Measurements from ENCODE around the gene PTCHD1. TPM values are rescaled to one million over a fixed set of nuclear protein-coding genes. Genes with fewer than 3 reads are reported as not detected.
A peak's percentile ranks its signal among the peaks of the same experiment; 100 is the strongest.

Gene PTCHD1
- not detected for total RNA-seq

- no peaks in the 10 kb centered on the region for H3K9me3 Mint-ChIP-seq
- DNase-seq (no peak), ATAC-seq (peak in 1 of 2 donors; percentile 55)
- H3K27me3 Mint-ChIP-seq (ENCODE audit: low read depth), result peaks cover 37% of the 10 kb centered on the region
- no peak within 1 kb of the TSS for H3K4me3 Mint-ChIP-seq
- H3K4me1 Mint-ChIP-seq (ENCODE audit: low read depth), result peaks cover 7% of the 10 kb centered on the region
- no peaks in the 10 kb centered on the region for H3K36me3 Mint-ChIP-seq (ENCODE audit: insufficient read depth)
Measured at GRCh38 chrX:23334848-23335599, at the start of gene PTCHD1. PTCHD1 (plus strand) TSS chrX:23334849; CDS start chrX:23334876, 27 bp downstream.

GRCh38 chrX:23286731-23287130, 47.9 kb upstream of the PTCHD1 start:
- Mint-ChIP-seq H3K27me3 (ENCODE audit: low read depth) (no peaks in the 10 kb centered on the region), H3K4me1 (ENCODE audit: low read depth) (no peaks in the 10 kb centered on the region), H3K4me3 (no peak overlapping the region), H3K36me3 (ENCODE audit: insufficient read depth) (no peaks in the 10 kb centered on the region), H3K9me3 (no peaks in the 10 kb centered on the region)
- ATAC-seq, result no peak
- no peak for DNase-seq

- no peaks in the 10 kb centered on the region for H3K9me3 Mint-ChIP-seq
Measured at GRCh38 chrX:23287191-23287725, 47.4 kb upstream of the PTCHD1 start.

GRCh38 chrX:23292354-23292987, 42.2 kb upstream of the PTCHD1 start:
- ATAC-seq (no peak), DNase-seq (no peak)
- no peaks in the 10 kb centered on the region for H3K4me1 Mint-ChIP-seq (ENCODE audit: low read depth)
- H3K4me3 Mint-ChIP-seq, result no peak overlapping the region
- H3K9me3 Mint-ChIP-seq, result no peaks in the 10 kb centered on the region
- peaks cover 1% of the 10 kb centered on the region for H3K27me3 Mint-ChIP-seq (ENCODE audit: low read depth)
- H3K36me3 Mint-ChIP-seq (ENCODE audit: insufficient read depth), result no peaks in the 10 kb centered on the region

More at GRCh38 chrX:23287191-23287725, 47.4 kb upstream of the PTCHD1 start:
- ATAC-seq, result no peak
- H3K27me3 Mint-ChIP-seq (ENCODE audit: low read depth), result no peaks in the 10 kb centered on the region
- no peak for DNase-seq
- no peaks in the 10 kb centered on the region for H3K36me3 Mint-ChIP-seq (ENCODE audit: insufficient read depth)
- H3K4me3 Mint-ChIP-seq, result no peak overlapping the region
- no peaks in the 10 kb centered on the region for H3K4me1 Mint-ChIP-seq (ENCODE audit: low read depth)

- no peak for ATAC-seq
- H3K36me3 Mint-ChIP-seq (ENCODE audit: insufficient read depth), result no peaks in the 10 kb centered on the region
- no peaks in the 10 kb centered on the region for H3K4me1 Mint-ChIP-seq (ENCODE audit: low read depth)
- H3K27me3 Mint-ChIP-seq (ENCODE audit: low read depth), result peaks cover 1% of the 10 kb centered on the region
- no peaks in the 10 kb centered on the region for H3K9me3 Mint-ChIP-seq
- DNase-seq, result no peak
- H3K4me3 Mint-ChIP-seq, result no peak overlapping the region
Measured at GRCh38 chrX:23292988-23293651, 41.5 kb upstream of the PTCHD1 start.

- H3K9me3 Mint-ChIP-seq, result no peaks in the 10 kb centered on the region
- no peaks in the 10 kb centered on the region for H3K27me3 Mint-ChIP-seq (ENCODE audit: low read depth)
- H3K4me3 Mint-ChIP-seq, result no peak overlapping the region
- no peaks in the 10 kb centered on the region for H3K36me3 Mint-ChIP-seq (ENCODE audit: insufficient read depth)
- ATAC-seq (no peak), DNase-seq (no peak)
- H3K4me1 Mint-ChIP-seq (ENCODE audit: low read depth), result no peaks in the 10 kb centered on the region
Measured at GRCh38 chrX:23304881-23305280, 29.8 kb upstream of the PTCHD1 start.

GRCh38 chrX:23311731-23312130, 22.9 kb upstream of the PTCHD1 start:
- H3K4me1 Mint-ChIP-seq (ENCODE audit: low read depth), result no peaks in the 10 kb centered on the region
- no peaks in the 10 kb centered on the region for H3K27me3 Mint-ChIP-seq (ENCODE audit: low read depth)
- H3K9me3 Mint-ChIP-seq, result no peaks in the 10 kb centered on the region
- DNase-seq (no peak), ATAC-seq (no peak)
- no peak overlapping the region for H3K4me3 Mint-ChIP-seq
- H3K36me3 Mint-ChIP-seq (ENCODE audit: insufficient read depth), result no peaks in the 10 kb centered on the region

- no peaks in the 10 kb centered on the region for H3K4me1 Mint-ChIP-seq (ENCODE audit: low read depth)
Measured at GRCh38 chrX:23312136-23312535, 22.5 kb upstream of the PTCHD1 start.

GRCh38 chrX:23317799-23318724, 16.6 kb upstream of the PTCHD1 start:
- no peaks in the 10 kb centered on the region for H3K36me3 Mint-ChIP-seq (ENCODE audit: insufficient read depth)
- no peaks in the 10 kb centered on the region for H3K9me3 Mint-ChIP-seq
- no peaks in the 10 kb centered on the region for H3K4me1 Mint-ChIP-seq (ENCODE audit: low read depth)
- ATAC-seq (peak; percentile 43 to 56), DNase-seq (peak; percentile 12)
- no peak overlapping the region for H3K4me3 Mint-ChIP-seq
- no peaks in the 10 kb centered on the region for H3K27me3 Mint-ChIP-seq (ENCODE audit: low read depth)

More at GRCh38 chrX:23312136-23312535, 22.5 kb upstream of the PTCHD1 start:
- H3K27me3 Mint-ChIP-seq (ENCODE audit: low read depth), result no peaks in the 10 kb centered on the region
- no peaks in the 10 kb centered on the region for H3K9me3 Mint-ChIP-seq
- no peaks in the 10 kb centered on the region for H3K36me3 Mint-ChIP-seq (ENCODE audit: insufficient read depth)
- H3K4me3 Mint-ChIP-seq, result no peak overlapping the region
- DNase-seq (no peak), ATAC-seq (no peak)

GRCh38 chrX:23327104-23327503, 7.5 kb upstream of the PTCHD1 start:
- DNase-seq (no peak), ATAC-seq (no peak)
- Mint-ChIP-seq H3K4me3 (no peak overlapping the region), H3K9me3 (no peaks in the 10 kb centered on the region), H3K4me1 (ENCODE audit: low read depth) (peaks cover under 1% of the 10 kb centered on the region), H3K27me3 (ENCODE audit: low read depth) (peaks cover 12% of the 10 kb centered on the region), H3K36me3 (ENCODE audit: insufficient read depth) (no peaks in the 10 kb centered on the region)

GRCh38 chrX:23331701-23332100, 2.9 kb upstream of the PTCHD1 start:
- H3K27me3 Mint-ChIP-seq (ENCODE audit: low read depth), result peaks cover 31% of the 10 kb centered on the region
- no peak overlapping the region for H3K4me3 Mint-ChIP-seq
- DNase-seq (no peak), ATAC-seq (no peak)
- H3K4me1 Mint-ChIP-seq (ENCODE audit: low read depth), result peaks cover 7% of the 10 kb centered on the region
- no peaks in the 10 kb centered on the region for H3K36me3 Mint-ChIP-seq (ENCODE audit: insufficient read depth)
- H3K9me3 Mint-ChIP-seq, result no peaks in the 10 kb centered on the region

- Mint-ChIP-seq H3K27me3 (ENCODE audit: low read depth) (peaks cover 32% of the 10 kb centered on the region), H3K9me3 (no peaks in the 10 kb centered on the region), H3K36me3 (ENCODE audit: insufficient read depth) (no peaks in the 10 kb centered on the region), H3K4me1 (ENCODE audit: low read depth) (peaks cover 7% of the 10 kb centered on the region), H3K4me3 (no peak overlapping the region)
- ATAC-seq (no peak), DNase-seq (no peak)
Measured at GRCh38 chrX:23332101-23332887, 2.4 kb upstream of the PTCHD1 start.

Measured in activated T-cell treated with anti-CD3 and anti-CD28 coated beads, Interleukin-2, amount 50 U/mL, for 4 hours (primary cell).